AG09319 (cell line): ENCODE results near the gene CRACR2B.

Experiments used
- DNase-seq: peaks from one replicate; pipeline ENCODE4 v3.0.0-alpha.2; 2010; ENCODE audit warnings: low read depth; ENCODE audit errors: extremely low read depth
- TF ChIP-seq, protein P1 (sequence below): IDR thresholded peaks from 2 replicates; pipeline ENCODE4 v1.5.1; 2011; ENCODE audit warnings: low read depth, mild to moderate bottlenecking, inconsistent platforms, low read length, moderate library complexity

Gene CRACR2B

DNA sequence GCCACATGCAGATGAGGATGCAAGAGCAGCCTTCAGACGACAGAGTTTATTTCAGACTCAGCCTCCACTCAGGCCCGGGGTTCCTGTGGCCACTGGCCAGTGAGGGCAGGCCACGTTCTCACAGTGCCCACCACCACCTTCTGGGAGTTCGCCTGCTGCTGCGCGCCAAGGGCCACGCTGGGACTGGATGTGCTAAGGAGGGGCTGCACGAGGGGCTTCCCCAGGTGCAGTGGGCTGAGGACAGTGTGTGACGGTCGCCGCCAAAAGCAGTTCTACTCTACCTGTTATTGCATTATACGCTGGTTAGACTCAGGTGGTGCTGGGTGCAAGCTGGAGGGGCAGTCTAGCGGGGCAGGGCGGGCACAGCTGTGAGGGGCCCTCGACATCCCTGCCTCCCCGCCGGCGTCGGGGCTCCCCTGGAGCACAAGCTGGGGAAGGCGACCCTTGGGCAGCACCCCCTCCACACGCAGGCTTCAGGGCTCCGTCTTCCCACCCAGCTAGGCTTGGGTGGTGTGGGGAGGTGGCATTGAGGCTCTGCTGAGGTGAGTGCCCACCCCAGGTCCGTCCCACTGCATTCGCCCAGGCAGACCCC is 40.5 kb upstream of the CRACR2B start:
- TF ChIP-seq, protein P1, sequence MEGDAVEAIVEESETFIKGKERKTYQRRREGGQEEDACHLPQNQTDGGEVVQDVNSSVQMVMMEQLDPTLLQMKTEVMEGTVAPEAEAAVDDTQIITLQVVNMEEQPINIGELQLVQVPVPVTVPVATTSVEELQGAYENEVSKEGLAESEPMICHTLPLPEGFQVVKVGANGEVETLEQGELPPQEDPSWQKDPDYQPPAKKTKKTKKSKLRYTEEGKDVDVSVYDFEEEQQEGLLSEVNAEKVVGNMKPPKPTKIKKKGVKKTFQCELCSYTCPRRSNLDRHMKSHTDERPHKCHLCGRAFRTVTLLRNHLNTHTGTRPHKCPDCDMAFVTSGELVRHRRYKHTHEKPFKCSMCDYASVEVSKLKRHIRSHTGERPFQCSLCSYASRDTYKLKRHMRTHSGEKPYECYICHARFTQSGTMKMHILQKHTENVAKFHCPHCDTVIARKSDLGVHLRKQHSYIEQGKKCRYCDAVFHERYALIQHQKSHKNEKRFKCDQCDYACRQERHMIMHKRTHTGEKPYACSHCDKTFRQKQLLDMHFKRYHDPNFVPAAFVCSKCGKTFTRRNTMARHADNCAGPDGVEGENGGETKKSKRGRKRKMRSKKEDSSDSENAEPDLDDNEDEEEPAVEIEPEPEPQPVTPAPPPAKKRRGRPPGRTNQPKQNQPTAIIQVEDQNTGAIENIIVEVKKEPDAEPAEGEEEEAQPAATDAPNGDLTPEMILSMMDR = no peak
- no peak for DNase-seq

GRCh38 chr11:788009-788640 is 39.6 kb upstream of the CRACR2B start:
- TF ChIP-seq, protein P1 = no peak
- no peak for DNase-seq

- no peak for DNase-seq
- TF ChIP-seq, protein P1 = no peak
Observed at GRCh38 chr11:788953-789940, 38.5 kb upstream of the CRACR2B start.

GRCh38 chr11:789943-790342 is 37.8 kb upstream of the CRACR2B start, which contains the start of gene CEND1:
TSS of gene CEND1 (minus strand) at chr11:790090. CDS start at chr11:788576, 1,514 bp downstream.
- no peak for DNase-seq
- TF ChIP-seq, protein P1 = no peak

GRCh38 chr11:790721-791564 is 36.8 kb upstream of the CRACR2B start:
- no peak for DNase-seq
- TF ChIP-seq, protein P1 = no peak

GRCh38 chr11:791658-792534 is 35.8 kb upstream of the CRACR2B start:
- DNase-seq = no peak
- TF ChIP-seq, protein P1 = no peak
